H9 (cell line): ENCODE results near the gene SPHKAP. TPM values are rescaled to one million over a fixed set of nuclear protein-coding genes. Genes with fewer than 3 reads are reported as not detected.

Experiments
- DNase-seq: peaks from one replicate; pipeline ENCODE4 v3.0.0-alpha.2; 2017
- H2AFZ ChIP-seq: one replicate; pipeline ENCODE4 v1.6.1; 2013; ENCODE audit warnings: mild to moderate bottlenecking, low read length, control low read depth, moderate library complexity
- H2AK5ac ChIP-seq: 2 replicates; pipeline ENCODE4 v1.6.1; 2013; ENCODE audit warnings: low read length, control low read depth, mixed read lengths; ENCODE audit not compliant: insufficient read length
- H2BK120ac ChIP-seq: one replicate; pipeline ENCODE4 v1.6.1; 2013; ENCODE audit warnings: low read depth, mild to moderate bottlenecking, low read length, control low read depth, inconsistent platforms; ENCODE audit not compliant: poor library complexity, severe bottlenecking
- H2BK12ac ChIP-seq: 2 replicates; pipeline ENCODE4 v1.6.1; 2013; ENCODE audit warnings: low read length, control low read depth, mixed read lengths, low read depth; ENCODE audit not compliant: insufficient read length
- H2BK15ac ChIP-seq: 2 replicates; pipeline ENCODE4 v1.6.1; 2013; ENCODE audit warnings: low read depth, low read length, control low read depth
- H2BK20ac ChIP-seq: one replicate; pipeline ENCODE4 v1.6.1; 2013; ENCODE audit warnings: low read depth, mild to moderate bottlenecking, low read length, control low read depth, inconsistent platforms; ENCODE audit not compliant: poor library complexity, severe bottlenecking
- H2BK5ac ChIP-seq: 2 replicates; pipeline ENCODE4 v1.6.1; 2013; ENCODE audit warnings: low read length, control low read depth, mixed read lengths; ENCODE audit not compliant: insufficient read length
- H3K14ac ChIP-seq: 2 replicates; pipeline ENCODE4 v1.6.1; 2013; ENCODE audit warnings: low read length, control low read depth; ENCODE audit not compliant: insufficient read depth
- H3K18ac ChIP-seq: 2 replicates; pipeline ENCODE4 v1.6.1; 2013; ENCODE audit warnings: low read depth, mild to moderate bottlenecking, mixed read lengths, low read length, control low read depth; ENCODE audit not compliant: insufficient read length
- H3K23ac ChIP-seq: 2 replicates; pipeline ENCODE4 v1.6.1; 2013; ENCODE audit warnings: low read length, control low read depth, mixed read lengths, low read depth; ENCODE audit not compliant: insufficient read length
- H3K23me2 ChIP-seq: 2 replicates; pipeline ENCODE4 v1.6.1; 2013; ENCODE audit warnings: low read depth, mild to moderate bottlenecking, mixed read lengths, low read length, control low read depth; ENCODE audit not compliant: insufficient read length, poor library complexity, severe bottlenecking
- H3K27ac ChIP-seq: 2 replicates; pipeline ENCODE4 v1.5.1; 2013; ENCODE audit warnings: low read length, control low read depth, mixed read lengths, low read depth; ENCODE audit not compliant: insufficient read length
- H3K27me3 ChIP-seq: 2 replicates; pipeline ENCODE4 v1.6.1; 2013; ENCODE audit warnings: low read length, control low read depth, inconsistent platforms; ENCODE audit not compliant: insufficient read depth
- H3K4ac ChIP-seq: 2 replicates; pipeline ENCODE4 v1.6.1; 2013; ENCODE audit warnings: low read depth, mild to moderate bottlenecking, control low read depth, inconsistent platforms, low read length, moderate library complexity
- H3K4me1 ChIP-seq: 2 replicates; pipeline ENCODE4 v1.6.1; 2013; ENCODE audit warnings: low read length, control low read depth, inconsistent platforms; ENCODE audit not compliant: insufficient read depth
- H3K4me2 ChIP-seq: 2 replicates; pipeline ENCODE4 v1.6.1; 2013; ENCODE audit warnings: low read length, control low read depth, mixed read lengths; ENCODE audit not compliant: insufficient read length, insufficient read depth
- H3K56ac ChIP-seq: 2 replicates; pipeline ENCODE4 v1.6.1; 2013; ENCODE audit warnings: low read depth, mild to moderate bottlenecking, mixed read lengths, low read length, control low read depth; ENCODE audit not compliant: insufficient read length
- H3K79me1 ChIP-seq: 2 replicates; pipeline ENCODE4 v1.6.1; 2013; ENCODE audit warnings: low read depth, mild to moderate bottlenecking, moderate library complexity, low read length, control low read depth, inconsistent platforms; ENCODE audit not compliant: insufficient read depth, poor library complexity, severe bottlenecking
- H3K79me2 ChIP-seq: 2 replicates; pipeline ENCODE4 v1.6.1; 2013; ENCODE audit warnings: low read length, control low read depth, inconsistent platforms; ENCODE audit not compliant: insufficient read depth
- H3K9ac ChIP-seq: 2 replicates; pipeline ENCODE4 v1.6.1; 2013; ENCODE audit warnings: low read length, control low read depth, mixed read lengths; ENCODE audit not compliant: insufficient read length; ENCODE audit errors: extremely low read depth
- H3K9me3 ChIP-seq: one replicate; pipeline ENCODE4 v1.6.1; 2013; ENCODE audit warnings: low read depth, low read length, inconsistent platforms; ENCODE audit not compliant: control insufficient read depth
- H3T11ph ChIP-seq: one replicate; pipeline ENCODE4 v1.6.1; 2013; ENCODE audit warnings: mild to moderate bottlenecking, low read length, control low read depth, inconsistent platforms
- H4K20me1 ChIP-seq: one replicate; pipeline ENCODE4 v1.6.1; 2013; ENCODE audit not compliant: control insufficient read depth, insufficient read length, insufficient read depth
- H4K5ac ChIP-seq: 2 replicates; pipeline ENCODE4 v1.6.1; 2013; ENCODE audit warnings: low read depth, mild to moderate bottlenecking, mixed read lengths, low read length, control low read depth; ENCODE audit not compliant: insufficient read length
- H4K8ac ChIP-seq: replicated peaks from 2 replicates; pipeline ENCODE4 v1.6.1; 2013; ENCODE audit warnings: low read length, control low read depth, mixed read lengths, low read depth; ENCODE audit not compliant: insufficient read length
- H4K91ac ChIP-seq: 2 replicates; pipeline ENCODE4 v1.6.1; 2013; ENCODE audit warnings: low read depth, mild to moderate bottlenecking, moderate library complexity, mixed read lengths, low read length, control low read depth; ENCODE audit not compliant: insufficient read length
- H3K27ac Mint-ChIP-seq, 3 experiments: 2 replicates in 2 of 3; 3 replicates in 1 of 3; pipeline ENCODE4 v1.8.0; 2020 to 2021; ENCODE audit warnings: mixed read lengths in 3 of 3, mild to moderate bottlenecking in 1 of 3, moderate library complexity in 1 of 3
- H3K27me3 Mint-ChIP-seq: 2 replicates; pipeline ENCODE4 v1.8.0; 2021; ENCODE audit warnings: low read depth, mild to moderate bottlenecking, moderate library complexity, mixed read lengths
- H3K36me3 Mint-ChIP-seq, 3 experiments: 2 replicates in 2 of 3; 3 replicates in 1 of 3; pipeline ENCODE4 v1.8.0; 2020 to 2021; ENCODE audit warnings: low read depth in 3 of 3, mixed read lengths in 3 of 3; ENCODE audit not compliant: insufficient read depth in 1 of 3
- H3K4me1 Mint-ChIP-seq, 2 experiments: 2 replicates each; pipeline ENCODE4 v1.8.0; 2020; ENCODE audit warnings: mixed read lengths in 2 of 2
- H3K4me3 Mint-ChIP-seq, 2 experiments: 2 replicates in 1 of 2; 3 replicates in 1 of 2; pipeline ENCODE4 v1.8.0; 2020 to 2021; ENCODE audit warnings: mild to moderate bottlenecking in 2 of 2, mixed read lengths in 2 of 2, moderate library complexity in 1 of 2
- H3K9me3 Mint-ChIP-seq, 2 experiments: 2 replicates in 1 of 2; 3 replicates in 1 of 2; pipeline ENCODE4 v1.8.0; 2020; ENCODE audit warnings: mild to moderate bottlenecking in 2 of 2, mixed read lengths in 2 of 2, moderate library complexity in 1 of 2
- WGBS: extraction: QIAGEN DNeasy Blood & Tissue Kit; methylation state at CpG from one replicate; pipeline ENCODE4 v1.1.7; 2013; ENCODE audit warnings: missing lambda C conversion rate, low lambda C conversion rate, mixed read lengths; ENCODE audit not compliant: insufficient read length; ENCODE audit errors: extremely low coverage; 5-methylcytosine and 5-hydroxymethylcytosine counted together
- total RNA-seq: library from RNA; stranded (reverse); gene quantifications from 2 replicates; pipeline ENCODE4 v1.2.1, GENCODE V29; 2021
- TF ChIP-seq, protein P1 (sequence below): fragments of 200-600 bp; sonication (generic); conservative IDR thresholded peaks from 3 replicates; pipeline ENCODE4 v1.8.0; 2021; ENCODE audit warnings: antibody characterized with exemption, mild to moderate bottlenecking

Gene SPHKAP
- total RNA-seq, 1 experiment from 2014 or later = not detected

DNA sequence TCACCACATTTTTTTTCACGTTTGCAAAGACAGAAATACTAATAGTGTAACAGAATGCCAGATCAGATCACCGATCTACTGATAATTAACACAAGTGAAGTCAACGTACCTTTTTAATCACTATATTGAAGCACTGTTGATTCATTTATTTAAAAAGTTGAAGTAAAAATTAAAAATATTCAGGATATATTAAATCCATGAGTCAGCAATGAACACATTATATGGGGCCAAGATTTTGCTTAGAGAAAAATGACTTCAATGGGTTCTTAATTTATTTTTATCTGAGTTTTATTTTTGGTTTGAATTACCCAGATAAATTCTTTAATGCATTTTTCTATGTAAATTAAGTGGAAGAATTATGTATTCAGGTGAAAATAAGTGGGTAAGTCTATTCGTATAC lies 14.2 kb downstream of the SPHKAP start:
- Histone ChIP-seq H3K23ac (no peak overlapping the region), H3T11ph (no peak overlapping the region), H3K23me2 (no peaks in the 10 kb centered on the region), H4K5ac (no peak overlapping the region), H4K20me1 (no peaks in the 10 kb centered on the region), H3K4ac (no peak overlapping the region), H2BK15ac (no peak overlapping the region), H2BK12ac (no peak overlapping the region), H3K14ac (no peak overlapping the region), H3K18ac (no peak overlapping the region), H2AK5ac (no peak overlapping the region), H3K27ac (no peak overlapping the region), H3K79me2 (no peaks in the 10 kb centered on the region), H2BK20ac (no peak overlapping the region), H2BK120ac (no peak overlapping the region), H3K9me3 (no peaks in the 10 kb centered on the region), H3K4me1 (no peaks in the 10 kb centered on the region), H3K79me1 (no peaks in the 10 kb centered on the region), H4K8ac (no peak overlapping the region), H3K4me2 (no peak overlapping the region), H2AFZ (no peak overlapping the region), H3K56ac (no peak overlapping the region), H3K27me3 (no peaks in the 10 kb centered on the region), H3K9ac (no peak overlapping the region), H4K91ac (no peak overlapping the region), H2BK5ac (no peak overlapping the region)
- TF ChIP-seq, protein P1, sequence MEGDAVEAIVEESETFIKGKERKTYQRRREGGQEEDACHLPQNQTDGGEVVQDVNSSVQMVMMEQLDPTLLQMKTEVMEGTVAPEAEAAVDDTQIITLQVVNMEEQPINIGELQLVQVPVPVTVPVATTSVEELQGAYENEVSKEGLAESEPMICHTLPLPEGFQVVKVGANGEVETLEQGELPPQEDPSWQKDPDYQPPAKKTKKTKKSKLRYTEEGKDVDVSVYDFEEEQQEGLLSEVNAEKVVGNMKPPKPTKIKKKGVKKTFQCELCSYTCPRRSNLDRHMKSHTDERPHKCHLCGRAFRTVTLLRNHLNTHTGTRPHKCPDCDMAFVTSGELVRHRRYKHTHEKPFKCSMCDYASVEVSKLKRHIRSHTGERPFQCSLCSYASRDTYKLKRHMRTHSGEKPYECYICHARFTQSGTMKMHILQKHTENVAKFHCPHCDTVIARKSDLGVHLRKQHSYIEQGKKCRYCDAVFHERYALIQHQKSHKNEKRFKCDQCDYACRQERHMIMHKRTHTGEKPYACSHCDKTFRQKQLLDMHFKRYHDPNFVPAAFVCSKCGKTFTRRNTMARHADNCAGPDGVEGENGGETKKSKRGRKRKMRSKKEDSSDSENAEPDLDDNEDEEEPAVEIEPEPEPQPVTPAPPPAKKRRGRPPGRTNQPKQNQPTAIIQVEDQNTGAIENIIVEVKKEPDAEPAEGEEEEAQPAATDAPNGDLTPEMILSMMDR = no peak
- H3K27ac Mint-ChIP-seq = no peak overlapping the region
- no peaks in the 10 kb centered on the region for H3K4me1 Mint-ChIP-seq
- DNase-seq = no peak
- 0 out of 2 replicates have a peak, but pooled peaks cover 1% of the 10 kb centered on the region for H3K27me3 Mint-ChIP-seq
- no peaks in the 10 kb centered on the region for H3K9me3 Mint-ChIP-seq
- H3K36me3 Mint-ChIP-seq = no peaks in the 10 kb centered on the region
- no peak overlapping the region for H3K4me3 Mint-ChIP-seq
- WGBS = no CpG with 5 or more reads among the region's 4 CpGs
